Tibial nerve (tissue), 4 donors: ENCODE results near the gene MECR.

ENCODE experiments used
- EP300 ChIP-seq, 2 donors: sonication (generic); formaldehyde crosslinking; IDR thresholded peaks; one replicate each; pipeline ENCODE4 v1.6.1; 2017; ENCODE audit warnings: antibody characterized with exemption in 2 of 2, mild to moderate bottlenecking in 1 of 2
- POLR2A ChIP-seq, 2 donors: fragments of 450-650 bp; IDR thresholded peaks; one replicate each; pipeline ENCODE4 v1.6.1; 2017; ENCODE audit warnings: antibody characterized with exemption in 2 of 2, mild to moderate bottlenecking in 2 of 2, moderate library complexity in 2 of 2
- TF ChIP-seq, protein P1 (sequence below), 5 experiments: fragments of 200-600 bp in 3 of 5; fragments of 450-650 bp in 2 of 5; sonication (generic) in 3 of 5; IDR thresholded peaks; one replicate each; pipeline ENCODE4 v1.5.1; 2016 to 2019; ENCODE audit warnings: antibody characterized with exemption in 5 of 5, mild to moderate bottlenecking in 3 of 5, moderate library complexity in 2 of 5

DNA sequence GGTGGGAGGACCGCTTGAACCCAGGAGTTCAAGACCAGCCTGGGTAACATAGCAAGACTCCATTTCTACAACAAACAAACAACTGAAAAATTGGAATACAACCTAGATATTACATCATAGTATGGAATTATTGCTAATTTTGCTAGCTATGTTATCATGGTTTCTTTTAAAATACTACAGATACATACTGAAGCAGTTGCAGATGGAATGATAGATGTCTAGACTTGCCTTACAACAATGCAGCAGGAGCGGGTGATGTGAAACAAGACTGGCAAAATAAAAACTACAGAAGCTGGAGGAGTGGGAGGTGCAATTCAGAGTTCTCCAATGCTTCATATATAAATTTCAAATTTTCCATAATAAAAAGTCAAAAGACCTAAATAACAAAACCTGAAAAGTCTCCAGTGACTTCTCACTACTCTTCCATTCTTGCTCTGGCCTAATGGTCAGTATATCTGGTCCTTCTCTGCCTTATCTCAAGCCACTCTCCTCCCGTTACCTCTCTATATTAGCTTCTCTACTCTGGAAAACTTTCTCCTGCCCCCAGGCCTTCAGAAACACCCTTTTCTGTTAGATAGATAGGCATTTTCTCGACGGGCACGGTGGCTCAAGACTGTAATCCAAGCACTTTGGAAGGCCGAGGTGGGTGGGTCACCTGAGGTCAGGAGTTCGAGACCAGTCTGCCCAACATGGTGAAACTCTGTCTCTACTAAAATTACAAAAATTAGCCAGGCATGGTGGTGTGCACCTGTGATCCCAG lies 78.5 kb downstream of the MECR start:
- TF ChIP-seq POLR2A (IDR thresholded peaks at IDR 0.05) (no peak), EP300 (IDR thresholded peaks at IDR 0.05) (no peak)
- TF ChIP-seq, protein P1, sequence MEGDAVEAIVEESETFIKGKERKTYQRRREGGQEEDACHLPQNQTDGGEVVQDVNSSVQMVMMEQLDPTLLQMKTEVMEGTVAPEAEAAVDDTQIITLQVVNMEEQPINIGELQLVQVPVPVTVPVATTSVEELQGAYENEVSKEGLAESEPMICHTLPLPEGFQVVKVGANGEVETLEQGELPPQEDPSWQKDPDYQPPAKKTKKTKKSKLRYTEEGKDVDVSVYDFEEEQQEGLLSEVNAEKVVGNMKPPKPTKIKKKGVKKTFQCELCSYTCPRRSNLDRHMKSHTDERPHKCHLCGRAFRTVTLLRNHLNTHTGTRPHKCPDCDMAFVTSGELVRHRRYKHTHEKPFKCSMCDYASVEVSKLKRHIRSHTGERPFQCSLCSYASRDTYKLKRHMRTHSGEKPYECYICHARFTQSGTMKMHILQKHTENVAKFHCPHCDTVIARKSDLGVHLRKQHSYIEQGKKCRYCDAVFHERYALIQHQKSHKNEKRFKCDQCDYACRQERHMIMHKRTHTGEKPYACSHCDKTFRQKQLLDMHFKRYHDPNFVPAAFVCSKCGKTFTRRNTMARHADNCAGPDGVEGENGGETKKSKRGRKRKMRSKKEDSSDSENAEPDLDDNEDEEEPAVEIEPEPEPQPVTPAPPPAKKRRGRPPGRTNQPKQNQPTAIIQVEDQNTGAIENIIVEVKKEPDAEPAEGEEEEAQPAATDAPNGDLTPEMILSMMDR (IDR thresholded peaks at IDR 0.05), result no peak
